WTC11 (cell line): ENCODE data around the gene WASF3. TPM values are rescaled to one million over a fixed set of nuclear protein-coding genes. Genes with fewer than 3 reads are reported as not detected.

Experiments
- ATAC-seq: fragments of 200-7000 bp; cut with Tn5 transposase; 2 replicates; pipeline ENCODE4 v1.10.0; 2021; ENCODE audit warnings: mild to moderate bottlenecking, moderate library complexity
- Bru-seq: library from RNA; stranded (reverse); fragments of 400-500 nt; gene quantifications from one replicate; lab custom pipeline; 2021; lab: Mats Ljungman, UMichigan
- CTCF ChIA-PET: fragments of 300-600 bp; sonication (Branson Sonifier 250); formaldehyde crosslinking; loops from one replicate; lab custom pipeline; 2021; ENCODE audit warnings: antibody characterized with exemption; lab: Charles Lee
- POLR2A ChIA-PET: fragments of 350-600 bp; sonication (Branson Sonifier 250); formaldehyde crosslinking; loops from one replicate; lab custom pipeline; 2021; ENCODE audit warnings: antibody characterized with exemption; lab: Charles Lee
- DNase-seq: peaks from one replicate; pipeline ENCODE4 v3.0.0; 2021; ENCODE audit warnings: low spot score
- H3K27ac Mint-ChIP-seq: 2 replicates; pipeline ENCODE4 v1.8.0; 2021; ENCODE audit warnings: mixed read lengths
- H3K27me3 Mint-ChIP-seq: 2 replicates; pipeline ENCODE4 v1.8.0; 2021; ENCODE audit warnings: low read depth, mild to moderate bottlenecking, moderate library complexity, mixed read lengths
- H3K36me3 Mint-ChIP-seq: 2 replicates; pipeline ENCODE4 v1.8.0; 2021; ENCODE audit warnings: mixed read lengths
- H3K4me1 Mint-ChIP-seq: 2 replicates; pipeline ENCODE4 v1.8.0; 2022; ENCODE audit warnings: mixed read lengths
- H3K4me3 Mint-ChIP-seq: 2 replicates; pipeline ENCODE4 v1.8.0; 2021; ENCODE audit warnings: mild to moderate bottlenecking, moderate library complexity, mixed read lengths
- H3K9me3 Mint-ChIP-seq: 2 replicates; pipeline ENCODE4 v1.8.0; 2021; ENCODE audit warnings: mixed read lengths
- CBFB ChIP-seq: sonication (generic); formaldehyde crosslinking; IDR thresholded peaks from 2 replicates; pipeline ENCODE4 v1.8.1; 2022; ENCODE audit warnings: mild to moderate bottlenecking, low read depth, missing genetic modification reagents
- E2F5 ChIP-seq: sonication (generic); formaldehyde crosslinking; IDR thresholded peaks from 2 replicates; pipeline ENCODE4 v1.8.1; 2022; ENCODE audit warnings: mild to moderate bottlenecking, moderate library complexity, missing genetic modification reagents
- EMX1 ChIP-seq: fragments of 250-450 bp; sonication (Bioruptor Pico); IDR thresholded peaks from 2 replicates; pipeline ENCODE4 v1.8.0; 2021; ENCODE audit warnings: mild to moderate bottlenecking
- ERG ChIP-seq: fragments of 250-450 bp; sonication (Bioruptor Pico); IDR thresholded peaks from 2 replicates; pipeline ENCODE4 v1.8.0; 2021; ENCODE audit warnings: mild to moderate bottlenecking
- ETV6 ChIP-seq: sonication (generic); formaldehyde crosslinking; IDR thresholded peaks from 2 replicates; pipeline ENCODE4 v1.8.1; 2022; ENCODE audit warnings: mild to moderate bottlenecking, missing genetic modification reagents
- FOXK1 ChIP-seq: sonication (generic); formaldehyde crosslinking; IDR thresholded peaks from 2 replicates; pipeline ENCODE4 v1.8.0; 2022; ENCODE audit warnings: mild to moderate bottlenecking, moderate library complexity, missing genetic modification reagents
- FOXP1 ChIP-seq: sonication (generic); formaldehyde crosslinking; IDR thresholded peaks from 2 replicates; pipeline ENCODE4 v1.8.0; 2022; ENCODE audit warnings: missing genetic modification reagents, mild to moderate bottlenecking, moderate library complexity, borderline replicate concordance
- NFYB ChIP-seq: sonication (generic); formaldehyde crosslinking; conservative IDR thresholded peaks from 2 replicates; pipeline ENCODE4 v1.8.0; 2022; ENCODE audit warnings: low read depth, missing genetic modification reagents
- PRRX2 ChIP-seq: fragments of 250-450 bp; sonication (Bioruptor Pico); IDR thresholded peaks from 2 replicates; pipeline ENCODE4 v1.8.0; 2021; ENCODE audit warnings: mild to moderate bottlenecking
- RELA ChIP-seq: sonication (generic); formaldehyde crosslinking; IDR thresholded peaks from 2 replicates; pipeline ENCODE4 v1.8.1; 2022; ENCODE audit warnings: missing genetic modification reagents, mild to moderate bottlenecking, borderline replicate concordance
- SMAD3 ChIP-seq: sonication (generic); formaldehyde crosslinking; IDR thresholded peaks from 2 replicates; pipeline ENCODE4 v1.8.0; 2022; ENCODE audit warnings: missing genetic modification reagents, mild to moderate bottlenecking, borderline replicate concordance
- SP1 ChIP-seq: sonication (generic); formaldehyde crosslinking; conservative IDR thresholded peaks from 2 replicates; pipeline ENCODE4 v1.8.1; 2022; ENCODE audit warnings: missing genetic modification reagents
- TP53 ChIP-seq: sonication (generic); formaldehyde crosslinking; IDR thresholded peaks from 2 replicates; pipeline ENCODE4 v1.8.1; 2023; ENCODE audit warnings: mild to moderate bottlenecking, missing genetic modification reagents
- USF2 ChIP-seq: sonication (generic); formaldehyde crosslinking; IDR thresholded peaks from 2 replicates; pipeline ENCODE4 v1.8.1; 2023; ENCODE audit warnings: mild to moderate bottlenecking, missing genetic modification reagents, moderate library complexity
- ZBTB43 ChIP-seq: sonication (generic); formaldehyde crosslinking; IDR thresholded peaks from 2 replicates; pipeline ENCODE4 v1.8.1; 2023; ENCODE audit warnings: mild to moderate bottlenecking, missing genetic modification reagents
- ZNF219 ChIP-seq: sonication (generic); formaldehyde crosslinking; IDR thresholded peaks from 2 replicates; pipeline ENCODE4 v1.8.0; 2023; ENCODE audit warnings: missing genetic modification reagents, mild to moderate bottlenecking, borderline replicate concordance
- ZNF263 ChIP-seq: sonication (generic); formaldehyde crosslinking; IDR thresholded peaks from 2 replicates; pipeline ENCODE4 v1.8.1; 2022; ENCODE audit warnings: low read depth, mild to moderate bottlenecking, moderate library complexity, missing genetic modification reagents
- ZNF396 ChIP-seq: fragments of 250-450 bp; sonication (Bioruptor Pico); IDR thresholded peaks from 2 replicates; pipeline ENCODE4 v1.8.0; 2021; ENCODE audit warnings: mild to moderate bottlenecking, moderate library complexity, borderline replicate concordance
- ZNF532 ChIP-seq: fragments of 250-450 bp; sonication (Bioruptor Pico); IDR thresholded peaks from 2 replicates; pipeline ENCODE4 v1.9.0; 2021; ENCODE audit warnings: mild to moderate bottlenecking, borderline replicate concordance
- ZSCAN18 ChIP-seq: fragments of 250-450 bp; sonication (Bioruptor Pico); IDR thresholded peaks from 2 replicates; pipeline ENCODE4 v2.1.2; 2022; ENCODE audit warnings: mild to moderate bottlenecking, moderate library complexity
- long read RNA-seq, 3 experiments: library from RNA in 1 of 3; library from capped mRNA in 1 of 3; library from polyadenylated mRNA in 1 of 3; unstranded in 2 of 3; stranded (forward) in 1 of 3; transcript quantifications; one replicate each; pipeline ENCODE4 v2.0.0, GENCODE V29; 2021
- total RNA-seq: library from RNA; stranded (reverse); gene quantifications from 3 replicates; pipeline ENCODE4 v1.2.3, GENCODE V29; 2021

The WASF3 gene
- total RNA-seq = 26.8 to 33.7 TPM (median 32.6 TPM) in 3 replicates
- percentile 70 among the genes with signal in this experiment for Bru-seq, nascent RNA
- long read RNA-seq, experiment 1, full-length matches to known transcripts = 95 of 155 reads
- long read RNA-seq, experiment 1, partial matches to known transcripts = 39 of 155 reads
- long read RNA-seq, experiment 1, other reads (novel, unspliced or antisense) = 21 of 155 reads
- long read RNA-seq, experiment 2, full-length matches to known transcripts = 12 of 50 reads
- long read RNA-seq, experiment 2, partial matches to known transcripts = 33 of 50 reads
- long read RNA-seq, experiment 2, other reads (novel, unspliced or antisense) = 5 of 50 reads
- long read RNA-seq, experiment 3, partial matches to known transcripts = 0 of 1 reads
- long read RNA-seq, experiment 3, other reads (novel, unspliced or antisense) = 1 of 1 reads

- ChIA-PET CTCF (interaction anchor here (1.0 to 1.7 kb wide), 4 partner anchors 61 to 373 kb away, joined by 3 to 6 read pairs (median 4); no protein-coding TSS in a partner anchor), POLR2A (interaction anchor here (1.5 kb wide), 1 partner anchor 28 kb away, joined by 4 read pairs; no protein-coding TSS in a partner anchor)
- Mint-ChIP-seq H3K36me3 (0 out of 2 replicates have a peak, but pooled peaks cover 9% of the 10 kb centered on the region), H3K4me1 (peaks cover 15% of the 10 kb centered on the region), H3K9me3 (peaks cover 11% of the 10 kb centered on the region), H3K27me3 (peaks cover 32% of the 10 kb centered on the region), H3K27ac (no peak within 1 kb of the TSS), H3K4me3 (peak within 1 kb of the TSS; percentile 78)
- DNase-seq (peak; percentile 97), ATAC-seq (peak; percentile 98)
- TF ChIP-seq ZNF532 (CRISPR knock-in tag) (no peak), RELA (CRISPR knock-in tag) (0 out of 2 replicates have a peak, but pooled peaks have one; percentile 1), EMX1 (CRISPR knock-in tag) (no peak), SP1 (peak; percentile 84), ETV6 (CRISPR knock-in tag) (0 out of 2 replicates have a peak, but pooled peaks have one; percentile 36), NFYB (peak; percentile 93), USF2 (peak; percentile 11; the same call in 1 of the 2 replicates), ZSCAN18 (CRISPR knock-in tag) (no peak), FOXK1 (CRISPR knock-in tag) (0 out of 2 replicates have a peak, but pooled peaks have one; percentile 7), E2F5 (CRISPR knock-in tag) (0 out of 2 replicates have a peak, but pooled peaks have one; percentile 11), CBFB (CRISPR knock-in tag) (no peak), ZBTB43 (no peak)
Observed at GRCh38 chr13:26557393-26558073, at the start of gene WASF3. WASF3 (plus strand) TSS chr13:26557683; CDS start chr13:26642271, 84,588 bp downstream.

GRCh38 chr13:26508885-26509284 is 48.6 kb upstream of the WASF3 start:
- Mint-ChIP-seq H3K27ac (no peak overlapping the region), H3K9me3 (peaks cover 44% of the 10 kb centered on the region), H3K27me3 (peaks cover 4% of the 10 kb centered on the region; the same call in 1 of the 2 replicates), H3K36me3 (peaks cover 35% of the 10 kb centered on the region), H3K4me3 (no peak overlapping the region), H3K4me1 (peaks cover 7% of the 10 kb centered on the region)
- TF ChIP-seq TP53 = no peak
- TF ChIP-seq ZNF396 (CRISPR knock-in tag) = no peak
- TF ChIP-seq ETV6 (CRISPR knock-in tag) = no peak
- TF ChIP-seq FOXK1 (CRISPR knock-in tag) = no peak
- TF ChIP-seq FOXP1 = no peak
- no peak for TF ChIP-seq ZNF263 (CRISPR knock-in tag)
- TF ChIP-seq SMAD3 (CRISPR knock-in tag) = no peak
- no peak for TF ChIP-seq ERG (CRISPR knock-in tag)
- no peak for TF ChIP-seq PRRX2 (CRISPR knock-in tag)
- no peak for TF ChIP-seq ZNF219 (CRISPR knock-in tag)
- no peak for DNase-seq
- ATAC-seq = no peak
- ChIA-PET CTCF (no interaction called here), POLR2A (no interaction called here)
